Measurements from ENCODE around the gene FOXRED2. TPM values are rescaled to one million over a fixed set of nuclear protein-coding genes. Genes with fewer than 3 reads are reported as not detected.

FOXRED2 gene
- total RNA-seq, 2 experiments from 2014 or later, result 22.6 to 48.3 TPM

GRCh38 chr22:36457688-36458450 is 49.0 kb downstream of the FOXRED2 start:
- Histone ChIP-seq H3K4me1 (ENCODE audit: insufficient read depth, low read length, poor library complexity, severe bottlenecking) (peaks cover 28% of the 10 kb centered on the region), H3K36me3 (ENCODE audit: insufficient read depth, low read length) (no peaks in the 10 kb centered on the region), H3K9me3 (ENCODE audit: low read length) (no peaks in the 10 kb centered on the region), H2AFZ (ENCODE audit: low read length) (no peak overlapping the region), H3K79me2 (ENCODE audit: insufficient read depth, low read depth, low read length) (no peaks in the 10 kb centered on the region), H3K4me2 (ENCODE audit: low read length) (no peak overlapping the region), H4K20me1 (ENCODE audit: insufficient read depth, low read length) (no peaks in the 10 kb centered on the region), H3K4me3 (ENCODE audit: low read depth, low read length, poor library complexity, severe bottlenecking) (no peak overlapping the region), H3K27ac (ENCODE audit: low read depth, low read length, poor library complexity, severe bottlenecking) (no peak overlapping the region), H3K9me2 (ENCODE audit: insufficient read depth, low read length) (no peaks in the 10 kb centered on the region)
- intact Hi-C loops (cut with micrococcal nuclease; ENCODE audit: unreplicated experiment), result no loop called here
- DNase-seq (ENCODE audit: low spot score), result no peak
- TF ChIP-seq CTCF (conservative IDR thresholded peaks at IDR 0.05; ENCODE audit: low read length), result no peak
- TF ChIP-seq EZH2phosphoT487 (IDR thresholded peaks at IDR 0.05; ENCODE audit: borderline replicate concordance, low read depth, low read length), result no peak
- ChIA-PET CTCF (ENCODE audit: unreplicated experiment) (interaction anchor here (0.9 kb wide), 1 partner anchor 157 kb away, joined by 3 read pairs; no protein-coding TSS in a partner anchor), POLR2A (interaction anchor here (0.6 kb wide), 1 partner anchor 70 kb away, joined by 6 read pairs; no protein-coding TSS in a partner anchor)
- BruUV-seq (replicated peaks), result no TSS peak

- no peaks in the 10 kb centered on the region for H4K20me1 ChIP-seq (ENCODE audit: insufficient read depth, low read length)
- H3K9me2 ChIP-seq (ENCODE audit: insufficient read depth, low read length), result no peaks in the 10 kb centered on the region
- CTCF ChIA-PET (ENCODE audit: unreplicated experiment), result no interaction called here
- no peak for TF ChIP-seq EZH2phosphoT487 (IDR thresholded peaks at IDR 0.05; ENCODE audit: borderline replicate concordance, low read depth, low read length)
- TF ChIP-seq CTCF (conservative IDR thresholded peaks at IDR 0.05; ENCODE audit: low read length), result no peak
- H3K4me2 ChIP-seq (ENCODE audit: low read length), result no peak overlapping the region
- H3K4me3 ChIP-seq (ENCODE audit: low read depth, low read length, poor library complexity, severe bottlenecking), result no peak overlapping the region
- H3K9me3 ChIP-seq (ENCODE audit: low read length), result no peaks in the 10 kb centered on the region
- no peak overlapping the region for H2AFZ ChIP-seq (ENCODE audit: low read length)
- H3K27ac ChIP-seq (ENCODE audit: low read depth, low read length, poor library complexity, severe bottlenecking), result no peak overlapping the region
- no peaks in the 10 kb centered on the region for H3K79me2 ChIP-seq (ENCODE audit: insufficient read depth, low read depth, low read length)
- no peaks in the 10 kb centered on the region for H3K36me3 ChIP-seq (ENCODE audit: insufficient read depth, low read length)
- no peak for DNase-seq (ENCODE audit: low spot score)
- BruUV-seq (replicated peaks), result no TSS peak
- POLR2A ChIA-PET, result no interaction called here
- peaks cover 42% of the 10 kb centered on the region for H3K4me1 ChIP-seq (ENCODE audit: insufficient read depth, low read length, poor library complexity, severe bottlenecking)
- intact Hi-C loops (cut with micrococcal nuclease; ENCODE audit: unreplicated experiment), result no loop called here
Measured at GRCh38 chr22:36456464-36456845, 50.4 kb downstream of the FOXRED2 start.

Data from OCI-LY7 (cell line).